Neural cell (in vitro differentiated cells): ENCODE data around the gene SDR42E1. TPM values are rescaled to one million over a fixed set of nuclear protein-coding genes. Genes with fewer than 3 reads are reported as not detected.

ENCODE experiments used
- H2AFZ ChIP-seq: fragments of 200-600, 300-800 bp; sonication (generic), shearing (Covaris generic); 2 replicates; pipeline ENCODE4 v1.6.0; 2014; ENCODE audit warnings: low read depth, mild to moderate bottlenecking, antibody characterized with exemption, low read length, moderate library complexity
- H3F3A ChIP-seq: fragments of 200-600 bp; shearing (Covaris generic); 2 replicates; pipeline ENCODE4 v1.6.1; 2016; ENCODE audit warnings: mild to moderate bottlenecking, moderate library complexity, mixed read lengths, antibody characterized with exemption, low read length; ENCODE audit not compliant: insufficient read depth, poor library complexity, severe bottlenecking
- H3K27ac ChIP-seq: fragments of 200-600, 300-800 bp; sonication (generic), shearing (Covaris generic); 2 replicates; pipeline ENCODE4 v1.5.1; 2014; ENCODE audit warnings: mild to moderate bottlenecking, low read length, moderate library complexity
- H3K27me3 ChIP-seq: fragments of 300-800, 200-600 bp; sonication (generic), shearing (Covaris generic); 2 replicates; pipeline ENCODE4 v1.6.0; 2014; ENCODE audit warnings: mild to moderate bottlenecking, low read depth, low read length, moderate library complexity; ENCODE audit not compliant: insufficient read depth
- H3K36me3 ChIP-seq: fragments of 300-800, 200-600 bp; sonication (generic), shearing (Covaris generic); 2 replicates; pipeline ENCODE4 v1.5.1; 2014; ENCODE audit warnings: mild to moderate bottlenecking, antibody characterized with exemption, low read length, moderate library complexity; ENCODE audit not compliant: insufficient read depth
- H3K4me2 ChIP-seq: fragments of 300-800, 200-600 bp; sonication (generic), shearing (Covaris generic); 2 replicates; pipeline ENCODE4 v1.6.0; 2014; ENCODE audit warnings: mild to moderate bottlenecking, low read length
- H3K4me3 ChIP-seq: fragments of 300-800, 200-600 bp; sonication (generic), shearing (Covaris generic); 2 replicates; pipeline ENCODE4 v1.5.1; 2014; ENCODE audit warnings: mild to moderate bottlenecking, low read length, moderate library complexity
- H3K79me2 ChIP-seq: fragments of 200-600 bp; shearing (Covaris generic); replicated peaks from 2 replicates; pipeline ENCODE4 v1.6.0; 2014; ENCODE audit warnings: mild to moderate bottlenecking, low read length, moderate library complexity; ENCODE audit not compliant: insufficient read depth
- H3K9ac ChIP-seq: fragments of 300-800, 200-600 bp; sonication (generic), shearing (Covaris generic); 2 replicates; pipeline ENCODE4 v1.6.1; 2016; ENCODE audit warnings: mild to moderate bottlenecking, low read length, mixed read lengths
- H3K9me2 ChIP-seq: fragments of 200-600 bp; shearing (Covaris generic); 2 replicates; pipeline ENCODE4 v1.6.1; 2016; ENCODE audit warnings: mild to moderate bottlenecking, low read length, mixed read lengths; ENCODE audit not compliant: insufficient read depth
- H3K9me3 ChIP-seq: fragments of 200-600, 300-800 bp; sonication (generic), shearing (Covaris generic); 2 replicates; pipeline ENCODE4 v1.6.1; 2016; ENCODE audit warnings: mild to moderate bottlenecking, mixed run types, low read length, moderate library complexity, mixed read lengths
- H4K20me1 ChIP-seq: fragments of 200-600 bp; shearing (Covaris generic); 2 replicates; pipeline ENCODE4 v1.6.1; 2016; ENCODE audit warnings: mild to moderate bottlenecking, mixed run types; ENCODE audit not compliant: insufficient read depth
- CTCF ChIP-seq: fragments of 450-650 bp; IDR thresholded peaks from 2 replicates; pipeline ENCODE4 v1.5.1; 2014; ENCODE audit warnings: antibody characterized with exemption, mild to moderate bottlenecking, moderate library complexity; ENCODE audit not compliant: poor library complexity, severe bottlenecking
- EP300 ChIP-seq: fragments of 450-650 bp; conservative IDR thresholded peaks from 2 replicates; pipeline ENCODE4 v1.6.1; 2014; ENCODE audit warnings: antibody characterized with exemption, mild to moderate bottlenecking, moderate library complexity; ENCODE audit not compliant: poor library complexity, severe bottlenecking
- EZH2 ChIP-seq: fragments of 200-600, 300-800 bp; shearing (Covaris generic), sonication (generic); IDR thresholded peaks from 2 replicates; pipeline ENCODE4 v1.6.1; 2014; ENCODE audit warnings: antibody characterized with exemption, low read length, borderline replicate concordance, mild to moderate bottlenecking; ENCODE audit not compliant: insufficient read depth, poor library complexity, severe bottlenecking
- MXI1 ChIP-seq: fragments of 450-650 bp; conservative IDR thresholded peaks from 2 replicates; pipeline ENCODE4 v1.6.1; 2014; ENCODE audit warnings: antibody characterized with exemption, mild to moderate bottlenecking; ENCODE audit not compliant: poor library complexity, severe bottlenecking
- POLR2AphosphoS5 ChIP-seq: IDR thresholded peaks from 2 replicates; pipeline ENCODE4 v1.6.1; 2012
- RAD21 ChIP-seq: fragments of 450-650 bp; conservative IDR thresholded peaks from 2 replicates; pipeline ENCODE4 v1.6.1; 2014; ENCODE audit warnings: antibody characterized with exemption, mild to moderate bottlenecking, moderate library complexity
- SMC3 ChIP-seq: fragments of 450-650 bp; conservative IDR thresholded peaks from 2 replicates; pipeline ENCODE4 v1.6.1; 2014; ENCODE audit warnings: antibody characterized with exemption, mild to moderate bottlenecking, moderate library complexity; ENCODE audit not compliant: poor library complexity
- TAF1 ChIP-seq: IDR thresholded peaks from 2 replicates; pipeline ENCODE4 v1.6.1; 2012; ENCODE audit warnings: low read depth
- polyA plus RNA-seq: library from polyadenylated mRNA; depleted of rRNA; stranded (reverse); fragments of >200 nt; gene quantifications from 2 replicates; pipeline ENCODE4 v1.2.3, GENCODE V29; 2014
- TF ChIP-seq, protein P1 (sequence below): IDR thresholded peaks from 2 replicates; pipeline ENCODE4 v1.6.1; 2012; ENCODE audit warnings: borderline replicate concordance

SDR42E1 gene
- polyA plus RNA-seq, 1 donor from 2014 or later, result 0.02 TPM

- Histone ChIP-seq H3K4me3 (no peak overlapping the region), H4K20me1 (no peaks in the 10 kb centered on the region), H3F3A (no peaks in the 10 kb centered on the region), H3K9me2 (no peaks in the 10 kb centered on the region), H3K27ac (no peak overlapping the region), H3K27me3 (no peaks in the 10 kb centered on the region), H3K9me3 (no peaks in the 10 kb centered on the region), H3K79me2 (no peaks in the 10 kb centered on the region), H3K9ac (no peak overlapping the region), H3K36me3 (no peaks in the 10 kb centered on the region), H2AFZ (no peak overlapping the region), H3K4me2 (no peak overlapping the region)
- no peak for TF ChIP-seq CTCF
- TF ChIP-seq POLR2AphosphoS5, result no peak
These were observed 16.8 kb downstream of the SDR42E1 start for GRCh38 chr16:81994485-81994884.

DNA sequence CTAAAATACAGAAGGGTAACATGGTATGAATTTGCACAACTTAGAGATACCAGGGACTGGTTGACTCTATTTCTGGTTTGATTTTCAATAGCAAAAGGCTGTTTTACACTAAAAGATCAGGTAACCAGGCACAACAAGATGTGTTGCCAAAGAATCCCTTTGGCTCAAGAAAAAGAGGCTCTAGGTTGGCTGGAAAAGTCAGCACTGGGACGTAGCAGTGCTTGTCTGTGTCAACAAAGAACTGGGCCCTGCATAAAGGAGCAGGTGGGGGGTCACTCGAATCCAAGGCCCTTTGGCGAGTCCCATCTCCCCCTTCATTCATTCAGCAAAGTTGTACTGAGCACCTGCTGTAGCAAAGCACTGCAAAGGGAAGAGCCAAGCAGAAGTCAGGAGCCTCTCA, 18.4 kb downstream of the SDR42E1 start:
- no peaks in the 10 kb centered on the region for H4K20me1 ChIP-seq
- no peaks in the 10 kb centered on the region for H3K9me2 ChIP-seq
- H3K36me3 ChIP-seq, result no peaks in the 10 kb centered on the region
- H2AFZ ChIP-seq, result no peak overlapping the region
- no peak overlapping the region for H3K4me3 ChIP-seq
- H3K27me3 ChIP-seq, result no peaks in the 10 kb centered on the region
- H3K27ac ChIP-seq, result no peak overlapping the region
- H3K9me3 ChIP-seq, result no peaks in the 10 kb centered on the region
- no peaks in the 10 kb centered on the region for H3K79me2 ChIP-seq
- no peak overlapping the region for H3K4me2 ChIP-seq
- TF ChIP-seq POLR2AphosphoS5, result no peak
- TF ChIP-seq EP300, result no peak
- TF ChIP-seq TAF1, result no peak
- no peak for TF ChIP-seq EZH2
- no peak for TF ChIP-seq RAD21
- TF ChIP-seq MXI1, result no peak
- TF ChIP-seq SMC3, result no peak
- TF ChIP-seq, protein P1, sequence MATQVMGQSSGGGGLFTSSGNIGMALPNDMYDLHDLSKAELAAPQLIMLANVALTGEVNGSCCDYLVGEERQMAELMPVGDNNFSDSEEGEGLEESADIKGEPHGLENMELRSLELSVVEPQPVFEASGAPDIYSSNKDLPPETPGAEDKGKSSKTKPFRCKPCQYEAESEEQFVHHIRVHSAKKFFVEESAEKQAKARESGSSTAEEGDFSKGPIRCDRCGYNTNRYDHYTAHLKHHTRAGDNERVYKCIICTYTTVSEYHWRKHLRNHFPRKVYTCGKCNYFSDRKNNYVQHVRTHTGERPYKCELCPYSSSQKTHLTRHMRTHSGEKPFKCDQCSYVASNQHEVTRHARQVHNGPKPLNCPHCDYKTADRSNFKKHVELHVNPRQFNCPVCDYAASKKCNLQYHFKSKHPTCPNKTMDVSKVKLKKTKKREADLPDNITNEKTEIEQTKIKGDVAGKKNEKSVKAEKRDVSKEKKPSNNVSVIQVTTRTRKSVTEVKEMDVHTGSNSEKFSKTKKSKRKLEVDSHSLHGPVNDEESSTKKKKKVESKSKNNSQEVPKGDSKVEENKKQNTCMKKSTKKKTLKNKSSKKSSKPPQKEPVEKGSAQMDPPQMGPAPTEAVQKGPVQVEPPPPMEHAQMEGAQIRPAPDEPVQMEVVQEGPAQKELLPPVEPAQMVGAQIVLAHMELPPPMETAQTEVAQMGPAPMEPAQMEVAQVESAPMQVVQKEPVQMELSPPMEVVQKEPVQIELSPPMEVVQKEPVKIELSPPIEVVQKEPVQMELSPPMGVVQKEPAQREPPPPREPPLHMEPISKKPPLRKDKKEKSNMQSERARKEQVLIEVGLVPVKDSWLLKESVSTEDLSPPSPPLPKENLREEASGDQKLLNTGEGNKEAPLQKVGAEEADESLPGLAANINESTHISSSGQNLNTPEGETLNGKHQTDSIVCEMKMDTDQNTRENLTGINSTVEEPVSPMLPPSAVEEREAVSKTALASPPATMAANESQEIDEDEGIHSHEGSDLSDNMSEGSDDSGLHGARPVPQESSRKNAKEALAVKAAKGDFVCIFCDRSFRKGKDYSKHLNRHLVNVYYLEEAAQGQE, result no peak
- no peak for TF ChIP-seq CTCF
- no peaks in the 10 kb centered on the region for H3F3A ChIP-seq
- no peak overlapping the region for H3K9ac ChIP-seq
